Activated T-helper 2 cell treated with anti-CD3 and anti-CD28 coated beads, Interferon-gamma antibody, Interleukin-2, Interleukin-4, amounts not matched to agents 10 μg/mL and 5 μg/mL and 100 μg/mL, durations not matched to agents 14 hours and 24 hours and 36 hours (primary cell): ENCODE results near the gene BMAL2. TPM values are rescaled to one million over a fixed set of nuclear protein-coding genes. Genes with fewer than 3 reads are reported as not detected.

Experiments
- DNase-seq: peaks from one replicate; pipeline ENCODE4 v3.0.0; 2021; ENCODE audit warnings: low spot score
- H3K27ac Mint-ChIP-seq: one replicate; pipeline ENCODE4 v1.8.0; 2021; ENCODE audit warnings: mixed read lengths
- H3K27me3 Mint-ChIP-seq: one replicate; pipeline ENCODE4 v1.8.0; 2021; ENCODE audit warnings: low read depth, mixed read lengths
- H3K36me3 Mint-ChIP-seq: one replicate; pipeline ENCODE4 v1.8.0; 2021; ENCODE audit warnings: low read depth, mixed read lengths
- H3K4me1 Mint-ChIP-seq: one replicate; pipeline ENCODE4 v1.8.0; 2021; ENCODE audit warnings: low read depth, mixed read lengths
- H3K4me3 Mint-ChIP-seq: one replicate; pipeline ENCODE4 v1.8.0; 2021; ENCODE audit warnings: low read depth, mild to moderate bottlenecking, moderate library complexity, mixed read lengths
- H3K9me3 Mint-ChIP-seq: one replicate; pipeline ENCODE4 v1.8.0; 2021; ENCODE audit warnings: mixed read lengths
- intact Hi-C: fragments of 100-400 bp; cut with micrococcal nuclease; formaldehyde crosslinking; loops from one replicate; pipeline ENCODE4 v1.15.1; 2023
- total RNA-seq: library from RNA; stranded (reverse); gene quantifications from 2 replicates; pipeline ENCODE4 v1.2.3, GENCODE V29; 2022

The BMAL2 gene
- total RNA-seq, 1 donor from 2014 or later: 59.6 TPM

DNA sequence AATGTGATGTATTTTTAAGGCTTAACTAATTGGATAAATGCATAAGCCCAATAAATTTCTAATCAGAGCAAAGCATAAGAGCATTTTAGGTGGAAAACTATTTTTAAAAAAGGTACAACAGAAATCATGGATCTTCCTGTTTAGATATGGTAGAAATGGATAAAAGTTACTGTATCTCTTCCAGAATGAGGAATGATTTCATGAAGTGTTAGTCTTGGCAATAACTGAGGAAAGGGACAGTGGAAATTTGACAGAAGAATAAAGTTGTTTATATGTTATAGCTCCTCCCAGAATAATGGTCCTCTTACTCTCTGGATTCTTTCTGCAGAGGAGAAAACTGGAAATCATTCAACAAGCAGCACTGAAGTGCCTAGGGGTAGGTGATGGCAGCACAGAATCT, 32.4 kb upstream of the BMAL2 start:
- no peaks in the 10 kb centered on the region for H3K27me3 Mint-ChIP-seq
- H3K36me3 Mint-ChIP-seq: peaks cover 39% of the 10 kb centered on the region
- DNase-seq: no peak
- intact Hi-C loops: loop anchor here (10.0 kb wide), 1 partner anchor 445 kb away; no protein-coding TSS in a partner anchor
- H3K4me3 Mint-ChIP-seq: no peak overlapping the region
- H3K27ac Mint-ChIP-seq: peak overlapping the region; percentile 12
- H3K4me1 Mint-ChIP-seq: no peaks in the 10 kb centered on the region
- no peaks in the 10 kb centered on the region for H3K9me3 Mint-ChIP-seq

DNA sequence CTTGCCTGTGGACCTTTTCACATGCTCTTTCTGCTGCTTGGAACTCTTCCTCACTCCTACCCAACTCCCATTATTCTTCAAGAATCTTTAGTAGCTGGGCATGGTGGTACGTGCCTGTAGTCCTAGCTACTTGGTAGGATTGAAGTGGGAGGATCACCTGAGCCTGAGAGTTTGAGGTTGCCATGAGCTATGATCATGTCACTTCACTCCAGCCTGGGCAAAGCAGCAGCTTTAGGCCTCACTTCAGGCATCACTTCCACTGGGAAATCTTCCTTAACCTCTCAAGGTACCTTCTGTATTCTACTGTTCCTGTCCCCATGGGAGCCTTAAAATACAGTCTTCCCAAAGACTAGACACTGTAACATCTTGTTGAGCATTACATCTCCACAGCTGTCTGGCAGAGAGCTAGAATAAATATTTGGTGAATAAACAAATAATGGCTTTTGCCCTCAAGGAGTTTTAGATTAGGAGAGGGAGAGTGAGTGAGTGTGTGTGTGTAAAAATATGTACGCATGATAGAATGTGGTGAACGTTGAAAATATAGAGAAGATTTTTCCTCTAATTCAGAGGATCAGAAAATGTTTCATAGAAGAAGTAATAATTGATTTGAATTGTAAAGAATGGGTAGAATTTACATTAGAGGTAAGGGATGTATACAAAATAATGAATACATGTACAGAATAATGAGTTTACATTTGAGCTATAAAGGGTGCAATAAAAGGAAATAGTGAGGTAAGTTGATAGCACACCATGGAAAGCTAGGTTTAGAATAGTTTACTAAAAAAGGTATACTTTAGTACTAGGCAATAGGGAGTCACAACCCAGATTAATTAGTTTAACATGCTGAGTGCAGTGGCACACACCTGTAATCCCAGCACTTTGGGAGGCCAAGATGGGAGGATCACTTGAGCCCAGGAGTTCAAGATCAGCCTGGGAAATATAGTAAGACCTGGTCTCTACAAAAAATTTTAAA, 29.2 kb upstream of the BMAL2 start:
- Mint-ChIP-seq H3K27ac (no peak overlapping the region), H3K9me3 (no peaks in the 10 kb centered on the region), H3K36me3 (peaks cover 34% of the 10 kb centered on the region), H3K4me3 (no peak overlapping the region), H3K27me3 (no peaks in the 10 kb centered on the region), H3K4me1 (peaks cover 8% of the 10 kb centered on the region)
- intact Hi-C loops: loop anchor here (10.0 kb wide), 1 partner anchor 449 kb away; no protein-coding TSS in a partner anchor
- no peak for DNase-seq

DNA sequence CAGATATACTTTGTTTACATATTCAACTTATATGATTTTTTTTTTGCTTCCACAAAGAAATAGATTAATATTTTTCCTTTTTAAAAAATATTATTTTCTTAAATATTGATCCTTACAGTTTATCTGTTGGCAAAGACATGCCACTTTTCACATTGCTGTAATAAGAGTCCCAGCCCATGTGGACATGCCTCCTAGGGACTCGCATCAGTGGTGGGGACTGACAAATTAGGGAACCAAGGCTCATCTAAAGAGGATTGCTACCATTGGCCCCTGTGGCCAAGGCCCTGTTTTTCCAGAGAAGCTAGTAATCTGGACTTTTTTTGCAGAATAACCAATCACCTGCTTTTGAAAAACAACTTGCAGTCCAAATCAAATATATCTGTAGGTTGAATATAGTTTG, 27.8 kb upstream of the BMAL2 start:
- Mint-ChIP-seq H3K36me3 (peaks cover 27% of the 10 kb centered on the region), H3K27me3 (no peaks in the 10 kb centered on the region), H3K27ac (no peak overlapping the region), H3K4me1 (peaks cover 14% of the 10 kb centered on the region), H3K9me3 (no peaks in the 10 kb centered on the region), H3K4me3 (no peak overlapping the region)
- intact Hi-C loops: loop anchor here (10.0 kb wide), 1 partner anchor 450 kb away; no protein-coding TSS in a partner anchor
- no peak for DNase-seq

DNA sequence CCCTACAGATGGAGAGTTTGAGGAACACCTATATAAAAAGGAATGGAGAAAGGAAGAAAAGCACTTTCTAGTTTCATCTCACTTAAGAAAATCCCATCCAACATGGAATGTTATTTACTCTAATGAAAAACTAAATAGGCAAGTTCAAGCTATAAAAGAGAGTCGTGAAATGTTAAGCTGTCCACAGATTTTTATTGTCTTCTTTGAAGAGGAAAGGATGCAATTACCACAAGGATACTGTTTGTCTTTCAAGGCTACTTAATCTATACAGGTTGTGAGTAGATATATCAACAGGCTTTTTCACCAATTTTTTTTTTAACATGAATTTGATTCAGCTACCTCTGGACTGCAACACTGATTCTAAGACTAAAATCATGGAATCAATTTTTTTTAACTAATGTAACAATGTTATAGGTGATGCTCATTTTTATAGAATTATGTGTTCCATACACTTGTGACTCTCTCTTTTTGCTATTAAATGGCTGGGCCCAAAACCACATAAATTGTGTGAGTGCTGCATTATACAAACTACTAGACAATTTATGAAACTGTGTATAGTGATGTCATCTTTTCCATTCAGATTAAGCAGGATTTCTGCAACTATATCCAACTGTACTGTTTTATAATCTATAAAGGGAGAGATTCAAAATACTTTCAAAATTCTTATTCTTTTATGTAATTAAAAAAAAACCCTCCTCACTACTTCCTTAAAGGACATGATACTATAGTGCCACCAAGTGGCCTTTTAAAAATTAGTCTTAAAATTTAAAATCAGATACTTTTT, 26.8 kb upstream of the BMAL2 start:
- no peaks in the 10 kb centered on the region for H3K9me3 Mint-ChIP-seq
- peak overlapping the region; percentile 28 for H3K27ac Mint-ChIP-seq
- H3K4me1 Mint-ChIP-seq: peaks cover 17% of the 10 kb centered on the region
- no peak for DNase-seq
- H3K4me3 Mint-ChIP-seq: no peak overlapping the region
- intact Hi-C loops: loop anchor here (1.0 to 10.0 kb wide), 4 partner anchors 164 to 451 kb away; no protein-coding TSS in a partner anchor
- no peaks in the 10 kb centered on the region for H3K27me3 Mint-ChIP-seq
- H3K36me3 Mint-ChIP-seq: peaks cover 24% of the 10 kb centered on the region

DNA sequence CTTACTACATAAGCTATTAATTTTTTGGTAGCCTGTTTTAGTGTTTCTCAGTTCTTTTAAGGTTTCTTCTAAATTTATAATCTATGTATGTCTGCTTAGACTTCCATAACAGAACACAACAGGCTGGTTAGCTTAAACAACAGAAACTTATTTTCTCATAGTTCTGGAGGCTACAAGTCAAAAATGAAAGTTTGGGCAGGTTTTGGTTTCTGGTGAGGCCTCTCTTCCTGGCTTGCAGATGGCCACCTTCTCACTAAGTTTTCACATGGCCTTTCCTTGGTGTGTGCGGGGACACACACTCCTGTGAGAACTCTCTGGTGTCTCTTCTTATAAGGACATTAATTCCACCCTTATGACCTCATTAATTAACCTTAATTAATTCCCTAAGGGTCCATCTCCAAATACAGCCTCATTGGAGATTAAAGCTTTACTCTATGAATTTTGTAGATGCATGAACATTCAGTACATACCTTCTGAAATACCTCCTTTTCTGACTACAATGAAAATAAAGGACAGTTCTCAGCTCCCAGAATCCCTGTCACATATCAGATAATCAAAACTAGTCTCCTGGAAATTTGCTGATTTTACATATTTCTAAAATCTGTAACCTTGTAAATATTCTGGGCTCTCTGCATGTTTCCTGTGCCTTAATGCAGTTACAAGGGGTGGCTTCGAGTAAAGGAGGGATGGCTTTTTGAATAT, 23.2 kb upstream of the BMAL2 start:
- H3K27ac Mint-ChIP-seq: peak overlapping the region; percentile 49
- no peak overlapping the region for H3K4me3 Mint-ChIP-seq
- H3K36me3 Mint-ChIP-seq: peaks cover 28% of the 10 kb centered on the region
- intact Hi-C loops: loop anchor here (10.0 kb wide), 1 partner anchor 455 kb away; no protein-coding TSS in a partner anchor
- H3K9me3 Mint-ChIP-seq: no peaks in the 10 kb centered on the region
- H3K4me1 Mint-ChIP-seq: peaks cover 17% of the 10 kb centered on the region
- no peaks in the 10 kb centered on the region for H3K27me3 Mint-ChIP-seq
- DNase-seq: no peak

DNA sequence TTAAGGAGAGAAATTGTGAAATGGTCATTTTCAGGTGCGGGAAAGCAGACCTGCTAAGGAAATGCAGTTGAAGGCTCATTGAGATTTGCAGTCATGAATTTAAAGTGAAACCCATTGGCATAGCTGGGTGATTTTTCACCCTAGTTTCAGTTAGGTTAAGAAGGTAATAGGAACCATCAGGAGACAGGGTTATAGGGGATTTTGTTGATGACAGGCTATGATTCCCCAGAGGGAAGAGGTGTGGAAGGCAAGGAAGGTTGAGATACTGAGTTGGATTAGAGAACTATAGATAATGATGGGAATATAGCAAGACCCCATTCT, 22.7 kb upstream of the BMAL2 start:
- H3K36me3 Mint-ChIP-seq: peaks cover 33% of the 10 kb centered on the region
- intact Hi-C loops: loop anchor here (2.0 to 10.0 kb wide), 2 partner anchors 21 to 455 kb away; no protein-coding TSS in a partner anchor

DNA sequence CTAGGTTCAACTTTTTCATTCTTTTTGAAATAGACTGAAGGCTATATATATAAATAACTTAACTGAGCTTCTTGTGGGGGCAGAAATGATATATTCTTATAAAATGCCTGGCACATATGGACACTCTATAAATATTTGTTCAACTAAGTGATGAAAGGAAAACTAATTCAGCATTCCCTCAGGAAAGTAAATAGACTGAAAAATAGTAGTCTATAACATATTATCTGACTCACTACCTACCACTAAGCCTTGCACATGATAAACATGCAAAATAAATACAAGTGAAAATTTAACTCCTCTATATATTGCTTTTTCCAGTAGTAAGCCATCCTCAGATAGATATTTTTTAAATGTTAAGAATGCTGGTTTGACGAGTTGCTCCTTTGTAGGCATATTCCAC, 15.7 kb upstream of the BMAL2 start:
- Mint-ChIP-seq H3K27me3 (no peaks in the 10 kb centered on the region), H3K4me1 (no peaks in the 10 kb centered on the region), H3K27ac (no peak overlapping the region), H3K9me3 (no peaks in the 10 kb centered on the region), H3K4me3 (no peak overlapping the region), H3K36me3 (peaks cover 32% of the 10 kb centered on the region)
- intact Hi-C loops: no loop called here
- no peak for DNase-seq

More for the DNA sequence above, 22.7 kb upstream of the BMAL2 start:
- H3K4me1 Mint-ChIP-seq: peaks cover 17% of the 10 kb centered on the region
- H3K4me3 Mint-ChIP-seq: no peak overlapping the region
- H3K27me3 Mint-ChIP-seq: no peaks in the 10 kb centered on the region
- H3K9me3 Mint-ChIP-seq: no peaks in the 10 kb centered on the region
- no peak for DNase-seq
- peak overlapping the region; percentile 3 for H3K27ac Mint-ChIP-seq

DNA sequence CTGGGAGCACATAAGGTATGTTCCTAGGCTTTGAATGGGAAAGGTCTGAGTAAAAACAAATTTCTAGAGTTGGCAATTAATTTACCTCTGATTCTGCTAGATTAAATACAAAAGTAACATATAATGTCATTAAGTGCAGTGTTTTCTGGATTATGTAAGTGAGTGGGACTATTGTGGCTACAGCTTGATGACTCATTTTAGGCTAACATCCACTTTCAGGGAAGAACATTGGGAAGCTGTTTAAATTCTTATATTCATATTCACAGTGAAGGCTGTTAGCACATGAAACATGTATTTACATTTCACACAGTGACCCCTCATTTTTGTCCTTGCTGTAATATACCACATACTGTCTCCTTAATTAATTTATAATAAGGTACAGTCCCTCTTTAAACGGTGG, 13.2 kb upstream of the BMAL2 start:
- H3K27ac Mint-ChIP-seq: no peak overlapping the region
- H3K36me3 Mint-ChIP-seq: peaks cover 29% of the 10 kb centered on the region
- H3K27me3 Mint-ChIP-seq: no peaks in the 10 kb centered on the region
- intact Hi-C loops: no loop called here
- H3K9me3 Mint-ChIP-seq: no peaks in the 10 kb centered on the region
- H3K4me1 Mint-ChIP-seq: peaks cover 1% of the 10 kb centered on the region
- H3K4me3 Mint-ChIP-seq: no peak overlapping the region
- DNase-seq: no peak

DNA sequence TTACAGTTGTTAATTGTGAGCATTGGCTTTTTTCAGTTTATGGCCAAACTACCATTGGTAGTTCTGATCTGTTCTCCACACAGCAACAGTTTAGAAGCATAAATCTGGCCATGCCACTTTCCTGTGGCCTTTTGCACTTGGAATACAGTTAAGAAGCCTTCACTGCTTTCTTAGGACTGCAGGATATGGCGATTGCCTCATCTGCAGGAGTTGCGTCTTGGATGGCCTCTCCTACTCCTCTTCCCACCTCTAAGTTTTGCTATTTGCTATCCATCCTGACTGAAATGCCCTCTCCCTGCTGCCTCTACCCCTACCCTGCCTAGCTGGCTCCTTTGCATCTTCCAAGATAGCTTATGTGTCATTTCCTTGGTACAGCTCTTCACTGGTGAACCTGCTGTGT, 12.8 kb upstream of the BMAL2 start:
- H3K27me3 Mint-ChIP-seq: no peaks in the 10 kb centered on the region
- no peak for DNase-seq
- peaks cover 1% of the 10 kb centered on the region for H3K4me1 Mint-ChIP-seq
- no peaks in the 10 kb centered on the region for H3K9me3 Mint-ChIP-seq
- intact Hi-C loops: no loop called here
- no peak overlapping the region for H3K4me3 Mint-ChIP-seq
- H3K36me3 Mint-ChIP-seq: peaks cover 25% of the 10 kb centered on the region
- H3K27ac Mint-ChIP-seq: no peak overlapping the region

DNA sequence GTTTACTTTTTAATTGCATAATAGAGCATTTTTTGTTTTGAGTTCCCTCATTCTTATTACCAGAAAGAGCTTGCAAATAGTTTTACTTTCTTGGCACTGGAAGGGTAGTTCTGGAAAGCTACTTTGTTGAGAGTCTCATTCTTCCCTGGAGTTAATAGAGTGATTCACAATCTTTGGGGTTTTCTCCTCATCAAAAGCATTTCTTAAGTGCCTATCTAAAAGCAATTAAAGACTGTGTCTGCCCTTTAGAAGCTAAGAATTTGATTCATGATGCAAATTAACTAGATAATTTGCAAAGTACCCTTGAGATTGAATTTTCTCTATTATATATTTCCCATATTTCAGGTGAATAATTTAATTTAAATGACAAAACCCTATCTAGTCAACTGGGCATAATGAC, 8.1 kb upstream of the BMAL2 start:
- Mint-ChIP-seq H3K27ac (no peak overlapping the region), H3K27me3 (no peaks in the 10 kb centered on the region), H3K4me1 (peaks cover 6% of the 10 kb centered on the region), H3K36me3 (peaks cover 23% of the 10 kb centered on the region), H3K9me3 (no peaks in the 10 kb centered on the region), H3K4me3 (no peak overlapping the region)
- intact Hi-C loops: no loop called here
- DNase-seq: no peak

DNA sequence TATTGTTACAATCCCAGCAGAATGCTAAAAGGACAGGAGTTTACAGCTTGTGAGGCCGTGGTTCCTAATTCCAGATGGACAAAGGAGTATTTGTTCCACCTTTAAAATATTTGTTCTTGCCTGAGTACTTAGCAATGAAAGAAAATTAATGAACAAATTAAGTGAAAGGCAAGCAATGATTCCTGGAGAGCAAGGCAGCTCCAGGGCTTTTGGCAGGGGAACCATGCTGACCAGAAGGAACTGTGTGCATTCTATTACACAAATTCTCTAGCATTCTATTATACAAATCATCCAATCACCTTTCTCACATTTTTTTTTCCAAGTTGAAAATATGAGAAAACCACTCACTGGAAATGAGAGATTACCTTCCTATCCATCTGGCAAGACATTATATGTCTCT, 1.8 kb upstream of the BMAL2 start:
- H3K36me3 Mint-ChIP-seq: peaks cover 15% of the 10 kb centered on the region
- no peaks in the 10 kb centered on the region for H3K27me3 Mint-ChIP-seq
- DNase-seq: no peak
- H3K4me1 Mint-ChIP-seq: peaks cover 43% of the 10 kb centered on the region
- H3K4me3 Mint-ChIP-seq: peak overlapping the region; percentile 91
- no peaks in the 10 kb centered on the region for H3K9me3 Mint-ChIP-seq
- intact Hi-C loops: loop anchor here (1.0 to 10.0 kb wide), 13 partner anchors 20 to 584 kb away; partner anchors contain the start of genes FGFR1OP2, MED21, MRPS35 and STK38L
- H3K27ac Mint-ChIP-seq: peak overlapping the region; percentile 96

DNA sequence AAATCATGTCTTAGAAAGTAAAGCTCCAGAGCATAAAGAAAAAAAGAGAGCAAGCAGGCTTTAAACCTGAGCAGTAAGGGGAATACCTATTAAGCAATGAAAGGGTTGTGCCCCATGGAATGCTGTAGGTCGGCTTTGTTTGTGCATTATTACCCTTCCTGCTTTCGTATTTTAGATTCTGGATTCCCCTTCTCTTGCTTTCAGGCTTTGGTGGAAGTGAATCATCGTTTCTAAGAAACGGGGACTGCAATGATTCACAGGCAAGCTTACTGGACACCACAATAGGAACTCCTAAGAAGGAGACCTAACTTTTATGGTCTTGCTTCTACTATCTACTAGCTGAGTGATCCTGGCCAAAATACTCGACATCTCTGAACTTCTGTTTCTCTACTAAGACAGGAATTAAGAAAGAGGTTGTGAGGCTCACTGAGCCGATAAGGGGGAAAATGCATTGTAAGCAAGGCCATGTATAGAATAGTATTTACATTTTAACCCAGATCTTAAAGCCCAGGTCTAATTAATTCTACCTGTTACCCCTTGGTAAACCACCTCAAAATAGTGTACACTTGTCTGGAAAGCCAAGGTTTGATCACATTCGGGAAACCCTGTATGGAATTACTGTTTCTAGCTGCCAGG, 1.2 kb upstream of the BMAL2 start:
- peak overlapping the region; percentile 96 for H3K27ac Mint-ChIP-seq
- intact Hi-C loops: loop anchor here (1.0 to 10.0 kb wide), 13 partner anchors 21 to 584 kb away; partner anchors contain the start of genes FGFR1OP2, MED21, MRPS35 and STK38L
- no peaks in the 10 kb centered on the region for H3K9me3 Mint-ChIP-seq
- no peaks in the 10 kb centered on the region for H3K27me3 Mint-ChIP-seq
- H3K36me3 Mint-ChIP-seq: peaks cover 14% of the 10 kb centered on the region
- peaks cover 48% of the 10 kb centered on the region for H3K4me1 Mint-ChIP-seq
- peak overlapping the region; percentile 91 for H3K4me3 Mint-ChIP-seq
- DNase-seq: peak; percentile 17
